Karpas-422 (cell line): ENCODE measurements around the gene KRT9. TPM values are rescaled to one million over a fixed set of nuclear protein-coding genes. Genes with fewer than 3 reads are reported as not detected.
A peak's percentile ranks its signal among the peaks of the same experiment; 100 is the strongest.
"Not testable (repeated sequence)": the region's sequence is repeated elsewhere in the genome, so short reads cannot be mapped to it uniquely, and the experiment has no call there.

ENCODE experiments used
- DNase-seq: peaks from one replicate; pipeline ENCODE4 v3.0.0-alpha.2; 2015
- H2AFZ ChIP-seq: fragments of 200-600 bp; sonication (generic); 2 replicates; pipeline ENCODE4 v1.6.1; 2014; ENCODE audit warnings: antibody characterized with exemption, low read length, mixed read lengths
- H3K27ac ChIP-seq: fragments of 200-600 bp; sonication (generic); 2 replicates; pipeline ENCODE4 v1.5.1; 2014; ENCODE audit warnings: mild to moderate bottlenecking, low read length, moderate library complexity
- H3K27me3 ChIP-seq: fragments of 200-600 bp; sonication (generic); 2 replicates; pipeline ENCODE4 v1.6.1; 2014; ENCODE audit warnings: low read length, mixed read lengths
- H3K36me3 ChIP-seq: fragments of 200-600 bp; sonication (generic); 2 replicates; pipeline ENCODE4 v1.6.1; 2014; ENCODE audit warnings: low read length, mixed read lengths; ENCODE audit not compliant: insufficient read depth
- H3K4me1 ChIP-seq: fragments of 200-600 bp; sonication (generic); 2 replicates; pipeline ENCODE4 v1.6.1; 2014; ENCODE audit warnings: mild to moderate bottlenecking, low read length, mixed read lengths
- H3K4me2 ChIP-seq: fragments of 200-600 bp; sonication (generic); 2 replicates; pipeline ENCODE4 v1.6.1; 2014; ENCODE audit warnings: low read length, low read depth, mild to moderate bottlenecking; ENCODE audit not compliant: poor library complexity, severe bottlenecking
- H3K4me3 ChIP-seq: fragments of 200-600 bp; sonication (generic); 2 replicates; pipeline ENCODE4 v1.5.1; 2014; ENCODE audit warnings: mild to moderate bottlenecking, antibody characterized with exemption, low read length, mixed read lengths
- H3K79me2 ChIP-seq: fragments of 200-600 bp; sonication (generic); 2 replicates; pipeline ENCODE4 v1.6.1; 2014; ENCODE audit warnings: mild to moderate bottlenecking, low read length, mixed read lengths
- H3K9ac ChIP-seq: fragments of 200-600 bp; sonication (generic); 2 replicates; pipeline ENCODE4 v1.6.0; 2014; ENCODE audit warnings: low read length
- H3K9me2 ChIP-seq: fragments of 200-600 bp; sonication (generic), shearing (Covaris generic); replicated peaks from 2 replicates; pipeline ENCODE4 v1.6.0; 2014; ENCODE audit warnings: mild to moderate bottlenecking, low read length, moderate library complexity; ENCODE audit not compliant: insufficient read depth
- H3K9me3 ChIP-seq: fragments of 300-700, 200-600 bp; sonication (generic); 2 replicates; pipeline ENCODE4 v1.6.1; 2014; ENCODE audit warnings: low read length, mixed read lengths
- H4K20me1 ChIP-seq: fragments of 200-600 bp; sonication (generic); 2 replicates; pipeline ENCODE4 v1.6.1; 2014; ENCODE audit warnings: mild to moderate bottlenecking, antibody characterized with exemption, low read length, low read depth; ENCODE audit not compliant: insufficient read depth
- total RNA-seq: library from RNA; depleted of rRNA; stranded (reverse); fragments of >200 nt; shearing (Covaris generic); gene quantifications from 2 replicates; pipeline ENCODE4 v1.2.3, GENCODE V29; 2014; ENCODE audit warnings: low replicate concordance

Gene KRT9
- total RNA-seq, 1 experiment from 2014 or later: not detected

DNA sequence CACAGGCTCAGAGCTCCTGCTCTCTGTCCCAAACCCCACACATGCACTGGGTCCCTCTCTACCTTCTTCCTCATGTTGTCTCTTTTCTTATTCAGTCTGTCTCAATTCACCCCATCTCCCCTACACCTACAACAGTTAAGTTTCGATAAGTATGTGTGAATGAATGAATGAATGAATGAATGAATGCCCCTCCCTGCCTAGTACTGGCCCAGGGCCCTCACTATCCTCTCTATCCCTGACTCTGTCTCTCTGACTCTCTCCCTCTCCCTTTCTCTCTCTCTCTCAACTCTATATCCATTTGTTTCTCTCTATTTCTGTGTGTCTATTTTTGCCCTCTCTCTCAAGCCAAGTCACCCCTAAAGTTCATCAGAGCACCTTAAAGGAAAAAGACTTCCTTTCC is 6.7 kb upstream of the KRT9 start:
- no peaks in the 10 kb centered on the region for H3K27me3 ChIP-seq
- H3K4me3 ChIP-seq: no peak overlapping the region
- H3K9ac ChIP-seq: no peak overlapping the region
- no peak overlapping the region for H3K4me2 ChIP-seq
- no peaks in the 10 kb centered on the region for H3K79me2 ChIP-seq
- no peaks in the 10 kb centered on the region for H3K9me3 ChIP-seq
- no peak overlapping the region for H2AFZ ChIP-seq
- no peaks in the 10 kb centered on the region for H3K9me2 ChIP-seq
- H3K4me1 ChIP-seq: no peaks in the 10 kb centered on the region
- H3K27ac ChIP-seq: no peak overlapping the region
- H4K20me1 ChIP-seq: no peaks in the 10 kb centered on the region
- H3K36me3 ChIP-seq: no peaks in the 10 kb centered on the region
- DNase-seq: no peak

- H3K4me3 ChIP-seq, H3K4me2 ChIP-seq, H3K36me3 ChIP-seq, H3K27ac ChIP-seq, H3K9ac ChIP-seq, DNase-seq, H2AFZ ChIP-seq, H3K9me3 ChIP-seq, H3K4me1 ChIP-seq, H3K9me2 ChIP-seq, H4K20me1 ChIP-seq, H3K79me2 ChIP-seq, H3K27me3 ChIP-seq: not testable (repeated sequence)
These were observed 4.9 kb upstream of the KRT9 start for GRCh38 chr17:41576740-41577139.

DNA sequence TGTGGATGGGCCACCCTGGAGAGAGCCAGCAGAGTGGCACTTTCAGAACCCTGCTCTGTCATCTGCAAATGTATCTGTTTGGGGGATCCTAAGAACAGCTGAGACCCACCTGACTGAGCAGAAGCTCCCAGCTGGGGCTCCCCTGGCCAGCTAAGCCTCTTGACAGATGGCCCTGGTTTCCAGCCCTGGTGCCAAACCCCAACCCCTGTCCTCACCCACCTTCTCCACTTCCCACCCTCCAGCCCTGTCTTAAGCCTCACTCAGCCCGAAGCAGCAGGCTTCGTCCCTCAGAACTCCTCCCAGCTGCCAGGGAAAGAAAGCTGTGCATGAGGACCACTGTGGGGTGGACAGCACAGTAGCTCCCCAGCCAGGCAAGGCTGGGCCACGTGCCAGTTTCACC is 3.5 kb upstream of the KRT9 start:
- no peaks in the 10 kb centered on the region for H3K27me3 ChIP-seq
- no peak for DNase-seq

DNA sequence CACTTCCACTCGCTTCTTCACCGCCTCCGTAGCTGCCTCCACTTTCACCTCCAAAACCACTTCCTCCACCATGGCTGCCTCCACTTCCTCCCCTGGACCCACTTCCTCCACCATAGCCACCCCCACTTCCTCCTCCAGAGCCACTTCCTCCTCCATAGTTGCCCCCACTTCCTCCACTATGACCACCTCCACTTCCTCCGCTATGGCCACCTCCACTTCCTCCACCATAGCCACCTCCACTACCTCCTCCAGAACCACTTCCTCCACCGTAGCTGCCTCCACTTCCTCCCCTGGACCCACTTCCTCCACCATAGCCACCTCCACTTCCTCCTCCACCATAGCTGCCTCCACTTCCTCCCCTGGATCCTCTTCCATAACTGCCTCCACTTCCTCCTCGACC is 4.5 kb downstream of the KRT9 start:
- Histone ChIP-seq H3K4me2 (no peak overlapping the region), H3K36me3 (no peaks in the 10 kb centered on the region), H4K20me1 (no peaks in the 10 kb centered on the region), H3K4me3 (no peak overlapping the region), H3K9me3 (no peaks in the 10 kb centered on the region), H3K27ac (no peak overlapping the region), H2AFZ (no peak overlapping the region; the same call in 1 of the 2 replicates), H3K27me3 (no peaks in the 10 kb centered on the region), H3K9me2 (no peaks in the 10 kb centered on the region), H3K9ac (no peak overlapping the region), H3K4me1 (no peaks in the 10 kb centered on the region), H3K79me2 (no peaks in the 10 kb centered on the region)
- peak; percentile 64 for DNase-seq

More for the DNA sequence above, 3.5 kb upstream of the KRT9 start:
- H3K4me3 ChIP-seq: no peak overlapping the region
- no peaks in the 10 kb centered on the region for H3K36me3 ChIP-seq
- H3K79me2 ChIP-seq: no peaks in the 10 kb centered on the region
- no peaks in the 10 kb centered on the region for H3K9me3 ChIP-seq
- H3K9me2 ChIP-seq: no peaks in the 10 kb centered on the region
- H3K4me2 ChIP-seq: no peak overlapping the region
- H3K9ac ChIP-seq: no peak overlapping the region
- H2AFZ ChIP-seq: no peak overlapping the region
- no peaks in the 10 kb centered on the region for H4K20me1 ChIP-seq
- no peaks in the 10 kb centered on the region for H3K4me1 ChIP-seq
- H3K27ac ChIP-seq: no peak overlapping the region

DNA sequence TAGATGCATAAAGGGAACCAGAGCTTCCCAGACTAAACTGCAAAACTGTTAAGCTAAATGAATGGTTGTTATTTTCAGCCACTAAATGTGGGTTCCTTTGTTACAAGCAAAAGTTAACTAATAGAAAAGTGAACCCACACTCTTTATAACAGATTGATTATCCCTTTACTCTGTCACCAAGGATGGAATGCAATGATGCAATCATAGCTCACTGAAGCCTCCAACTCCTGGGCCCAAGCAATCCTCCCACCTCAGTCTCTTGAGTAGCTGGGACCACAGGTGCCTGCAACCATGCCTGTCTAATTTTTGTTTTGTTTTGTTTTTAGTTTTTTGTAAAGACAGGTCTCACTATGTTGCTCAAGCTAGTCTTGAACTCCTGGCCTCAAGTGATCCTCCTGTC is 6.5 kb downstream of the KRT9 start:
- H3K27ac ChIP-seq: no peak overlapping the region
- H3K9me3 ChIP-seq: no peaks in the 10 kb centered on the region
- H3K36me3 ChIP-seq: no peaks in the 10 kb centered on the region
- DNase-seq: no peak
- no peak overlapping the region for H3K4me3 ChIP-seq
- H3K9ac ChIP-seq: no peak overlapping the region
- H3K4me1 ChIP-seq: no peaks in the 10 kb centered on the region
- no peak overlapping the region for H3K4me2 ChIP-seq
- no peaks in the 10 kb centered on the region for H3K9me2 ChIP-seq
- no peak overlapping the region for H2AFZ ChIP-seq
- H3K27me3 ChIP-seq: no peaks in the 10 kb centered on the region
- no peaks in the 10 kb centered on the region for H3K79me2 ChIP-seq
- no peaks in the 10 kb centered on the region for H4K20me1 ChIP-seq

DNA sequence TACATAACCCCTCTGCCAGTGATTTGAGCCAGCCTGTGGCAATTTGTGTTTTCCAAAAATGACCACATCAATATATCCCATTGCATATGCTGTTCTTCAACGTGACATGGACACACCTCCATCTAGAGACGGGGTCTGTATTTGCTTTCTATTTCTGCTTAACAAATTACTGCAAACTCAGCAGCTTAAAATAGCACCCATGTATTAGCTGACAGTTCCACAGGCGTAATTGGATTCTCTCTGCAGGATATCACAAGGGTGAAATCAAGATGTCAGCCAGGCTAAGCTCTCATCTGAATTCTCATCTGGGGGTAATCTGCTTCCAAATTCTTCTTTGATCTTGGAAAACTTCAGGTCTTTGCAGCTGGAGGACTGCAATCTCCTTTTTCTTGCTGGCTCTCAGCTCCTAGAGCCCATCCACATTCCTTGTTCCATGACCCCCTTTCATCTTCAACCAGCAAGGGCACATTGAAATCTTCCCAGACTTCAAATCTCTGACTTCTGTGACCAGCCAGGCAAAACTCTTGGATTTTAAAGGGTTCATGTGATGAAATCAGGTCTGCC is 8.2 kb downstream of the KRT9 start:
- H3K79me2 ChIP-seq: no peaks in the 10 kb centered on the region
- no peak overlapping the region for H3K4me2 ChIP-seq
- H3K9me3 ChIP-seq: no peaks in the 10 kb centered on the region
- no peaks in the 10 kb centered on the region for H3K4me1 ChIP-seq
- H3K36me3 ChIP-seq: no peaks in the 10 kb centered on the region
- H3K9ac ChIP-seq: no peak overlapping the region
- no peak for DNase-seq
- H2AFZ ChIP-seq: no peak overlapping the region
- no peak overlapping the region for H3K27ac ChIP-seq
- no peaks in the 10 kb centered on the region for H3K27me3 ChIP-seq
- H4K20me1 ChIP-seq: no peaks in the 10 kb centered on the region
- H3K4me3 ChIP-seq: no peak overlapping the region
- H3K9me2 ChIP-seq: no peaks in the 10 kb centered on the region

- H3K4me2 ChIP-seq: no peak overlapping the region
- no peak for DNase-seq
- no peaks in the 10 kb centered on the region for H3K27me3 ChIP-seq
- H3K79me2 ChIP-seq: no peaks in the 10 kb centered on the region
- no peaks in the 10 kb centered on the region for H3K9me2 ChIP-seq
- H3K27ac ChIP-seq: no peak overlapping the region
- no peaks in the 10 kb centered on the region for H4K20me1 ChIP-seq
- no peak overlapping the region for H3K4me3 ChIP-seq
- no peak overlapping the region for H3K9ac ChIP-seq
- no peaks in the 10 kb centered on the region for H3K9me3 ChIP-seq
- H2AFZ ChIP-seq: no peak overlapping the region
- no peaks in the 10 kb centered on the region for H3K4me1 ChIP-seq
- no peaks in the 10 kb centered on the region for H3K36me3 ChIP-seq
These were observed 10.3 kb downstream of the KRT9 start for GRCh38 chr17:41561554-41561953.

GRCh38 chr17:41559548-41559947 is 12.3 kb downstream of the KRT9 start:
- H3K4me3 ChIP-seq: no peak overlapping the region
- H3K9ac ChIP-seq: no peak overlapping the region
- DNase-seq: no peak
- H3K4me1 ChIP-seq: no peaks in the 10 kb centered on the region
- no peak overlapping the region for H3K4me2 ChIP-seq
- H3K27ac ChIP-seq: no peak overlapping the region
- H3K36me3 ChIP-seq: no peaks in the 10 kb centered on the region
- H3K79me2 ChIP-seq: no peaks in the 10 kb centered on the region
- no peaks in the 10 kb centered on the region for H3K27me3 ChIP-seq
- no peaks in the 10 kb centered on the region for H3K9me2 ChIP-seq
- H4K20me1 ChIP-seq: no peaks in the 10 kb centered on the region
- H2AFZ ChIP-seq: no peak overlapping the region
- H3K9me3 ChIP-seq: no peaks in the 10 kb centered on the region

DNA sequence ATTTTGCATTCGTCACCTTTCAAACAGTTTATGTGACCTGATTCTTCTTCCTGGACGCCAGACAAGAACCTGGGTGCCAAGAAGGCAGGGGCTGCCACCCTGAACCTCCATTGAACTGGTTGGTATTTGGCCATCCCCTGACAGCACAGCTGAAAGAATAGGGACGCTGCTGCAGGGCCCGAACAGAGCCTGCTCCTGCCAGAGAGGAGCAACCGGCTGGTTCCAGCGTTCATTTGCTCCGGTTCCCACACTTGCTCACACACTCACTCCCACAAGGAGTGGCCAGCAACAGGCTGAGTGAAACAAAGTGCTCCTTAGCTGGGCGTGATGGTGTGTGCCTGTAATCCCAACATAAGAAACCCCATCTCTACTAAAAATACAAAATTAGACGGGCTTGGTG is 14.9 kb downstream of the KRT9 start:
- H3K4me3 ChIP-seq: no peak overlapping the region
- no peak overlapping the region for H3K4me2 ChIP-seq
- no peaks in the 10 kb centered on the region for H3K9me2 ChIP-seq
- no peak overlapping the region for H2AFZ ChIP-seq
- no peaks in the 10 kb centered on the region for H3K9me3 ChIP-seq
- H3K79me2 ChIP-seq: no peaks in the 10 kb centered on the region
- no peaks in the 10 kb centered on the region for H3K27me3 ChIP-seq
- DNase-seq: no peak
- no peak overlapping the region for H3K9ac ChIP-seq
- no peak overlapping the region for H3K27ac ChIP-seq
- no peaks in the 10 kb centered on the region for H3K36me3 ChIP-seq
- no peaks in the 10 kb centered on the region for H4K20me1 ChIP-seq
- no peaks in the 10 kb centered on the region for H3K4me1 ChIP-seq
